GM21786 (cell line): Measurements from ENCODE around the gene CCDC57.

Experiments used
- ATAC-seq: cut with Tn5 transposase; IDR thresholded peaks from one replicate; pipeline ENCODE4 v1.9.1; 2021; ENCODE audit not compliant: unreplicated experiment

CCDC57 gene

DNA sequence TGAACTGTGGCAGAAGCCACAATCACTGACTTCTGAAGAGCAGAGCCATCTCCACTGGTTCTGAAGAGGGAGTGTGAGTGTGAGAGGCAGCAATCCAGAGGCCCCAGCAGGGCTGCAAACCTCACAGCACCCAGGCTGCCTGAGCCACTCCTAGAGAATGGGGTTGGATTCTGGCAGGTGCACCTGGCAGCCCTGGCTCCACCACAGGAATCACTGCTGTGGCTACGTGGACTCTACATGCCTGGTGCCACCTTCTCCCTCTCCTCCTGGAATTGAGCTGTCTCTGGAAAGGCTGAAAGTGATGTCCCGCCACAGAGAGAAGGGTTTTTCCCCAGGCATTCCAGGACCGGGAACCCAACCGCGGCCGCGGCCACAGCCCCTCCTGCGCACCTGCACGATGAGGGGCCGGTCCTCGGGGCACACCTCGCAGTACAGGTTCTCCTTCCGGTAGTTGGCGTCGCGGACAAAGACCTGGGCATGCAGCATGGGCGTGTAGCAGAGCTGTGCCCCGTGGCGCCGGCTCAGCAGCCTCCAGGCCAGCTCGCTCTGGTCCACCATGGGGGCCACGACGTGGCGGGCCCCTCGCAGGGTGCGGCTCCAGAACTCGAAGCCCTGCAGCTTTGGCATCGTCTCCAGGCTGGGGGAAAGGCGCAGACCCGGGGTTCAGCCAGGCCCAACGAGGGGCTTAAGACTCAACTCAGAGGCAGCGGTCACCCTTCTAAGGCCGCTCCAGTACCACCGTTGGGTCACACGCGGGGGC, 148.0 kb downstream of the CCDC57 start:
- ATAC-seq, result no peak

DNA sequence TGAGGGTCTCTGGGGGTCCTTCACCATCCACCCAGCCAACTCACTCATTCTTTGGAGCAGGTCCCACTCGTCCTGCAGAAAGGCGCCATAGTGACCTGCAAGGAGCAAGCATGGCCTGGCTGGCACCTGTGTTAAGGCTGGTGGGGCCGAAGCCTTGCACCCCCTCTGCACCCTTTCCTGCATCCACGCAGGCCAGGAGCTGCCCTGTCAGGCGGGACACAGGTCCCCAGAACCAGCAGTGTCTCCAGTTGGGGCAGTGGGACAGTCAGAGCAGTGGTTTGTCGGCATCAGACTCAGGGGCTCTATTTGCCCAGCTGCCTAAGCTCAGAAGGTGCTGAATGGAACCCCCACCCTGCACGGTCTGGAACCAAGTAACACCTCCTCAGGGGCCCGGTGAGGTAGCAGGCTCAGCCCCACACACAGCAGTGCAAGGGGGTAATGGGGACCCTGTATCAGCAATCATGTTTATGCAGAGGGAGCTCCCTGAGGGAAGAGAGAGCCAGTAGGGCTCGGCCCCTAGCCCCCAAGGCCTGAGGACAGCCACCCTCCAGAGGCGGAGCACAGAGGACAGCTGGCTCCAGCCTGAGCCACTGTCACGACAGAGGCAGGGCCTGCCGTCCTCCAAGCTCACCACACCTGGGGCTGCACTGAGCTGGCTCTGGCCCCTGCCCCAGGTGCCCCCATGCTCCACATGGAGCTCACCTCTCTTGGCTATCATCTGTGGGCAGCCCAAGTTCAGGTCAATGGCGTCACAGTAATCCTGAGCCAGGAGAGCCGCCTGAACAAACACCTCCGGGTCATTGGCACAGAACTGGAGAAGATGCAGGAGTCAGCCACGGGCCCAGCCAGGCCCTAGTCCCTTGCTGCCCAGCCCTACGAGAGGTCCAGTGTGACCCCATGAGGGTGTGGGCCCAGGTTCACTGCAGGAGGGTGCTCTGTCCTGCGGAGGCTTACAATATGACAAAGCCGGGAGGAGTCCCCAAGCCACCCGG, 148.9 kb downstream of the CCDC57 start:
- no peak for ATAC-seq

GRCh38 chr17:82062984-82063368, 149.7 kb downstream of the CCDC57 start:
- no peak for ATAC-seq

GRCh38 chr17:82062076-82062983, 150.3 kb downstream of the CCDC57 start:
- no peak for ATAC-seq

DNA sequence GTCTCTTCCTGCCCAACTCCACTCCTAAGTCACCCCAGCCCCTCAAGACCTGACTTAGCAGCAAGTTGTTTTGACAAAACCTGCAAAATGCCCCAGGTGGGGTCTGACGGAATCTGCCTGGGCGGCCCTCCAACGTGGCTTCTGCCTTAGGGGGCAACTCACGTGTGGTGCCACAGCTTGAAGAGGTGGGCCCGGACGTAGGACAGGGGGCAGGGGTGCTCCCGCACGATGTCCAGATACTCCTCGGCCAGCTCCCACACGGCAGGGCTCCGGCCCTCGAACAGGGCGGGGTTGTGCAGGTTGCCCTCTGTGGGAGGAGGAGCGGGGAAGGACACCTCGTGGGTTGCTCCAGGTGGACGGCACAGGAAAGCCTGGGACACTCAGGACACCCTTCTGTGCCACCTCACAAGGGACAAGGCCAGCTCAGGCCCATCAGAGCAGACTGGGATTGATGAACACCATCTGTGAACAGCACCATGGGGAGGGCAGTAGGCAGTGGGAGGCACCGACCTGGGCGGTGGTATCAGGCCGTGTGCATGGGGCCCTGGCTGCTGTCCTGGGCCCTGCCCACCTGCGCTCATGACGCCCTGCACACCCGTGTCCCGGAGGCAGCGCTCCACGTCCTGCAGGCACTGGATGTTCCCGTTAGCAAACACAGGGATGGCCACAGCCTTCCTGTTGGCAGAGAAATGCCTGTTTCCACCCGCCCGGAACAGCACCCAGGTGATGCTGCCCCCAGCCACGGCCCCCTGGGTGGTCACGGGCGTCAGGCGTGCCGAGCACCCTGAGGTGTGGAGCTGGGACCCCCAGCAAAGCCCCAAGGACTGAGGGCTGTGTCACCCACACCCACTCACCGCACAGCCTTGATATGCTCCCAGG, 151.4 kb downstream of the CCDC57 start:
- ATAC-seq, result no peak

GRCh38 chr17:82060614-82061013, 152.0 kb downstream of the CCDC57 start:
- ATAC-seq, result no peak

DNA sequence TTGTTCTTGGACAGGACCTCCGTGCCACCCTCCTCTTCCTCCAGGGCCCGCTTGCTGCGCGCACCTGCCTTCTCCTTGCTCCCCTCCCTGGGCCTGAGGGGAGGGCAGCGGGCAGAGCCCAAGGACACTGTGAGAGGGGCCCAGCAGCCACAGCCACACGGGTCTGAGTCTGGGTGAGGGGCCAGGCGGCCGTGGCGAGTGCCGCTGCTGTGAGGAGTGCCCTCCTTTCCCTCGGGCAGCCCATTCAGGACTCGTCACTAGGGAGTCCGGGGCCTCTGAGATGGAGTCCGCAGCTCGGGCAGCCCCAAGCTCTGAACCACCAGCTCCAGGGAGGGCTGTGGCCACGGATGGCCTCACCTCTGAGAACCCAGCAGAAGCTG, 152.7 kb downstream of the CCDC57 start:
- no peak for ATAC-seq

- no peak for ATAC-seq
These were observed 153.2 kb downstream of the CCDC57 start for GRCh38 chr17:82059272-82060000.

DNA sequence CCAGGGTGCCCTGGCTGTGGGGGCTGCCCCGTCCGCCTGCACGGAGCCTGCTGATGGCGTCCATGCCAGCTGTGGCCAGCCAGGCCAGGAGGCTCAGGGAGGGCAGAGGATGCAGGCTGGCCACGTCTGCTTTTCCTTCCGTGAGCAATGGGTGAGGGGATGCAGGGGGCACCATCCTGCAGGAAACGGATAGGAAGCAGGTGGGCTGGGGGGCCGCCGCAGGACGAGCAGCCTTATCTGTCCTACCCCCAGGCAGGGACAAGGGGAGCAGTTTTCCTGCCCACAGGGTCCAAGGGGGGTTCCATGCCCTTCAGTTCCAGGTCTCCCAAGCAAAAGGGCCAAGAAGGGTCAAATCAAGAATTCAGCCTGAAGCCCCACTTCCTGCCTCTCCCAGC, 153.8 kb downstream of the CCDC57 start:
- ATAC-seq, result no peak

DNA sequence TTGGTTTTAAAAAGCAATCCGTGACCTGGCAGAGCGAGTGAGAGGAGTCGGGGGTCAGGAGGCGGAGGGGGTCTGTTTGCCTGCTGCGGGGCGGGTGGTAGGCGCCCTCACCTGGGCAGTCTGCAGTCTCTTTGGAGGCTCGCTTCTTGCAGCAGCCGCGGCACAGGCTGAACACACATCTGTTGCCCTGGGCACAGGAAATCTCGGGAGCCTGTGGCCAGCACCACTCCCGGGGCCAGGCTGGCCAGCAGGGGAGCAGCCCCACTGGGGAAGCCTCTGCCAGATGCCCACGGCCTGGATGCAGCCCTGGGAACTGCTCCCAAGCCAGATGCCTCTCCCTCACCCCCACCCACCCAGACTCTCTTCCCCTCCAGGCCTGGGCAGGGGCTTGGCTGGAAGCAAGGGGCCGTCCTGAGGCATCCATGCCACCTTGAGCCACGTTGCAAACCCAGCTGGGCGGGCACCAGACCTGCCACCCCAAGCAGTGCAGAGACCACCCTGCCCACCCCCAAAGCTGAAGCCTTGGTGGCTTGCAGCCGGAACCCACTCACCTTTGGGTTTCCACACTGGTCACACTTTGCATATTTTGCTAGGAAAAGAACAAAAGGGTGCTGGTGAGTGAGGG, 154.3 kb downstream of the CCDC57 start:
- ATAC-seq, result no peak

DNA sequence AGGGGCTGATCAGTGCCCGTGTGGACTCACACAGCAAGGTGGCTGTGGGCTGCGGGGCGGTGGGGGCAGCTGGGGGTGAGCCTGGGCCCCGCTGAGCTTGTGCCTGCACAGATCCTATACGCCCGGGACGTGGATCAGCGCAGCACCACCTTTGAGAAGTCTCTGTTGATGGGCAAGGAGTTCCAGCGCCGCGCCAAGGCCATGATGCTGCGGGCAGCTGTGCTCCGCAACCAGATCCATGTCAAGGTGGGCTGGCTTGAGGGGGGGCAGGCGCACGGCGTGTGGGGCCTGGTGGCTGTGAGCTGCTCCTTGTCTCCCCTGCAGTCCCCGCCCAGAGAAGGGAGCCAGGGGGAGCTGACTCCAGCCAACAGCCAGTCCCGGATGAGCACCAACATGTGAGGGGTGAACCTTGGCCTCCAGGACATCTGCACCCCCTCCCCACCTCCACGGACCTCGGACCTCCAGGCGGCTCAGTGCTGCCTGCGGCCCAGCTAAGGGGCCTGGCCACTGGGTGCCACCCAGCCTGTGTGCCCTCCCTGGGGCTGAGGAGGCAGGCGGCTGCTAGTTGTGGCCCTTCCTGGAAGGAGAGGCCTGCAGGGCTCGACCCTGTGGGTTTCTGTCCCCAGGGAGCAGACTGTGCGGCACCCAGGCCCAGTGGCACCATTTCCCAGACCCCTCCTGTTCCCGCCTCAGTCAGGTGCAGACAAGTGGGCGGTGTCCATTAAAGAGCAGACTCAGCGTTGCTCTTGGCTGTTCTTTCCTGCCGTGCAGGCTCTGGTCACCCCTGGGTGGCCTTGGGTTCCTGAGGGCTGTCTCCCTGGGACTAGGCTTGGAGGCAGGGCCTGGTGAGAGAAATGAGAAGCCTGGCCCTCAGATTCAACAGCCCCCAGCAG, 155.7 kb downstream of the CCDC57 start:
- ATAC-seq, result no peak

GRCh38 chr17:82055965-82056728, 156.5 kb downstream of the CCDC57 start:
- ATAC-seq, result no peak

- no peak for ATAC-seq
These were observed 157.3 kb downstream of the CCDC57 start for GRCh38 chr17:82055023-82055964.

- ATAC-seq, result no peak
These were observed 158.2 kb downstream of the CCDC57 start for GRCh38 chr17:82054351-82055022.

DNA sequence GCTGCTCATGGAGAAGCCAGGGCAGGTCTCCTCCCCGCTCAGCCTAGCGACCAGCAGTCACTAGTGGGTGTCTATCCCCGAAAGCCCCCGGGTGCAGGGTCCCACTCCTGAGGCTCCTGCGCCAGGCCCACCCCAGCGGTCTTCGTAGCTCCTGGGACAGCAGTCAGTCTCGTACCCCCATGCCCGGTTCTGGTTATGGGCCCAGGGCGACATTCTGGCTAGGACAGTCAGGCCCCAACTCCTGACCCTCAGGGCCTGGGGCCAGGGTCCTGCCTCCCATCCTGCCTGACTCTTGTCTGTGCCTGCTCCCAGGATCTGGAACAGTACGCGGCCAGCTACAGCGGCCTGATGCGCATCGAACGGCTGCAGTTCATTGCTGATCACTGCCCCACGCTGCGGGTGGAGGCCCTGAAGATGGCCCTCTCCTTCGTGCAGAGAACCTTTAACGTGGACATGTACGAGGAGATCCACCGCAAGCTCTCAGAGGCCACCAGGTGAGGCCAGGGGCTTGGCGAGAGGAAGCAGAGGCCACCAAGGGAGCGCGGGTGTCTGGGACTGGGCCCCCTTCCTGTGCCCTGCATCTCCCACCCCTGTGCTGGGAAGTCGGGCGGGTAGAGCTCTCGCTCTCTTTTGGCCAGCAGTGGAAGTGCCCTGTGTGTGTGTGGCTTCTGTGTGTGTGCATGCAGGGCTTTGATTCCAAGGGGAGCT, 158.9 kb downstream of the CCDC57 start:
- no peak for ATAC-seq
